Measurements from ENCODE around the gene RAPH1.

DNA sequence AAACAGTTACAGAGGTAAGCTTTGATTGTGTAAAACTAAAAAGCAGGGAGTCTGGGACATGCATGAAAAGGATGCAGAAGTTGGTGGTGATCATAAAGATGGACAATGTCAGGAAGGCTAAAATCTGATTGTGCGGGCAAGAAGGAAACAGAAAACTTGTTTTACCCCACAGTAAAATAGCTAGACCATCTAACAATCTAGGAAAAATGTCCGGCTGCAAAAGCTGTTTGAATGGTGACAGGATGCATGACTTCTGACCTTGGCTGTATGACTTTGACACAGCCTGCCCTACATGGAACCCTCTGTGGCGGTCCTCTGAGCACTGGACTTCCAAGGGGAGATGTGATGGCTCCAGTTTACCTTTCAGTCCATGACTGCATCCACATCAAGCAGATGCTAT, 93.6 kb downstream of the RAPH1 start:
- TF ChIP-seq EZH2 (optimal IDR thresholded peaks at IDR 0.05; ENCODE audit: low read depth, low read length), result no peak
- TF ChIP-seq, protein P1, sequence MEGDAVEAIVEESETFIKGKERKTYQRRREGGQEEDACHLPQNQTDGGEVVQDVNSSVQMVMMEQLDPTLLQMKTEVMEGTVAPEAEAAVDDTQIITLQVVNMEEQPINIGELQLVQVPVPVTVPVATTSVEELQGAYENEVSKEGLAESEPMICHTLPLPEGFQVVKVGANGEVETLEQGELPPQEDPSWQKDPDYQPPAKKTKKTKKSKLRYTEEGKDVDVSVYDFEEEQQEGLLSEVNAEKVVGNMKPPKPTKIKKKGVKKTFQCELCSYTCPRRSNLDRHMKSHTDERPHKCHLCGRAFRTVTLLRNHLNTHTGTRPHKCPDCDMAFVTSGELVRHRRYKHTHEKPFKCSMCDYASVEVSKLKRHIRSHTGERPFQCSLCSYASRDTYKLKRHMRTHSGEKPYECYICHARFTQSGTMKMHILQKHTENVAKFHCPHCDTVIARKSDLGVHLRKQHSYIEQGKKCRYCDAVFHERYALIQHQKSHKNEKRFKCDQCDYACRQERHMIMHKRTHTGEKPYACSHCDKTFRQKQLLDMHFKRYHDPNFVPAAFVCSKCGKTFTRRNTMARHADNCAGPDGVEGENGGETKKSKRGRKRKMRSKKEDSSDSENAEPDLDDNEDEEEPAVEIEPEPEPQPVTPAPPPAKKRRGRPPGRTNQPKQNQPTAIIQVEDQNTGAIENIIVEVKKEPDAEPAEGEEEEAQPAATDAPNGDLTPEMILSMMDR (IDR thresholded peaks at IDR 0.05; ENCODE audit: low read length), result no peak
- TF ChIP-seq EZH2phosphoT487 (IDR thresholded peaks at IDR 0.05; ENCODE audit: low read length), result no peak

Measured in MM.1S (cell line).